SKM-1 (cell line): ENCODE data around the gene NCOA6.
"Not testable (repeated sequence)": the region's sequence is repeated elsewhere in the genome, so short reads cannot be mapped to it uniquely, and the experiment has no call there.

Experiments used
- DNase-seq: peaks from one replicate; lab custom pipeline; 2025; ENCODE audit not compliant: unreplicated experiment; lab: John Stamatoyannopoulos, UW

Gene NCOA6

DNA sequence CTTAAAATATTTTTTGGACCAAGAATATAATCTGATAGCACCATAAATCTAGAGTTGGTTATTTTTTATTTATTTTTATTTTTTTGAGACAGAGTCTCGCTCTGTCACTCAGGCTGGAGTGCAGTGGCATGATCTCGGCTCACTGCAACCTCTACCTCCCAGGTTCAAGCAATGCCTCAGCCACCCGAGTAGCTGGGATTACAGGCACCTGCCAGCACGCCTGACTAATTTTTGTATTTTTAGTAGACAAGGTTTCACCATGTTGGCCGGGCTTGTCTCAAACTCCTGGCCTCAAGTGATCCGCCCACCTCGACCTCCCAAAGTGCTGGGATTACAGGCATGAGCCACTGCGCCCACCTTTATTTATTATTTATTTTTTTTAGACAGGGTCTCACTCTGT, 45.2 kb downstream of the NCOA6 start:
- DNase-seq, result not testable (repeated sequence)

DNA sequence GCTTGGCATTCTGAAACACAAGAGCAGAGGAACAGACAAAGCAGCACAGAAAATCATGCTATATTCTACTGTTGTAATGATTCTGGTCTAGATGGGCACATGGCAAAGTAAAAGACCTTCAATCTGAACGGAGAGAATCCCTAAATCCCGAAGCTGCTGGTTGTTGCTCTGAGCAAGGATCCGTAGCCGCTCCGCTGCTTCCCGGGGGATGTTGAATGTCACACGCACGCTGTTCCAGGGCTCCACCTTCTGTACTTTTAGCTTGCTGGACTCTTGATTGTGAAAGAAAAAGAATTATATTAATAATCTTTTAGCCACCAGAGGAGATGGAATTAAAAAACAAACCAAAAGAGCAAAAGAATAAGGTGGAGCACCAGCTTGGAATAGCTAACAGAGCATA, 49.3 kb downstream of the NCOA6 start:
- DNase-seq, result no peak

DNA sequence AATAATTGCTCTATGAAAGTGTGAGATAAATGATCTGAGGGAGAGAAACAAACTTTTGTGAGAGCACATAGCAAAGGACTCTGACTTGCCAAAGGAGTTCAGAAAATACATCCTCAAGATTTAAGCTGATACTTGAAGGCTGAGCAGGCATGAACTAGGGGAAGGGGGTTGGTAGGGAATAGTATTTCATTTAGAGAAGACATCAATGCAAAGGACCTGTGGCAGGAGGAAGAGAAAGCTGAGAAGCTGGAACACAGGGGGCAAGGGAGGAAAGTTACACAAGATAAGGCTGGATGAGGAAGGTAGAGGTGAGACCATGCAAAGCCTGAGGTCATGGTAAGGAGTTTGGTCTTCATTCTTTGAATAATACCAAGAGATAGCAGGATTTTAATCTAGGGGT, 50.6 kb downstream of the NCOA6 start:
- no peak for DNase-seq

DNA sequence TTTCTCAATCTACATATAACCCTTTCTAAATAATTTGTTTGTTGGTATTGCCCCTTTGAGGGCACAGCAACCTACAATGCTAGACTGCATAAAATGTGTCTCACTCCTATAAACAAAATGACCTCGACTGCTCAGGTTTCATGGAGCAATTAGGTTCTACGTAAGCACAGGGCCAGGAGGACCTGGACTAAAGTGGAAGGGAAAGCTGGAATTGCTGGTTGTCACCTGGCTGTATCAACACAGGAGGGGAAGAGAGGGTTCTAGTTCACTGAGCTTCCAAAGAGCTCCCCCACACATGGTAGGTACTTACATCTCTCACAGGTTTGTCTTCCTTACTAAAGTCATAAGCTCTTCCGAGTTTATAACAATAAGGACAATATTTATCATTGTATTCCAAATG, 51.0 kb downstream of the NCOA6 start:
- DNase-seq, result no peak

DNA sequence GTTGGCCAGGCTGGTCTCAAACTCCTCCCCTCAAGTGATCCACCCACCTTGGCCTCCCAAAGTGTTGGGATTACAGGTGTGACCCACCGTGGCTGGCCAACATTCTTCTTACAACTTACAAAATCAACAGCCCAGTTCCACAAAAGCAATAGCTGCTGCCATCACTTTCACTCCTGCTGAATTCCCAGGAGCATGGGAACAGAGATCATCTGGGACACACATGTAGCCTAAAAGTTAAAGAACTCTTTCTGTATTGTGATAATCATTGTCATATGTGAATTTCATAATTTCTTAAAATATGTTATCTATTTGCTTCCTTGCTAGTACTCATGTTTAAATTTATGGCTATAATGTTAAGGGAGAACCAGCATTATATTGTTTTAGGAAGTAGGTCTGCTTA, 51.7 kb downstream of the NCOA6 start:
- no peak for DNase-seq

DNA sequence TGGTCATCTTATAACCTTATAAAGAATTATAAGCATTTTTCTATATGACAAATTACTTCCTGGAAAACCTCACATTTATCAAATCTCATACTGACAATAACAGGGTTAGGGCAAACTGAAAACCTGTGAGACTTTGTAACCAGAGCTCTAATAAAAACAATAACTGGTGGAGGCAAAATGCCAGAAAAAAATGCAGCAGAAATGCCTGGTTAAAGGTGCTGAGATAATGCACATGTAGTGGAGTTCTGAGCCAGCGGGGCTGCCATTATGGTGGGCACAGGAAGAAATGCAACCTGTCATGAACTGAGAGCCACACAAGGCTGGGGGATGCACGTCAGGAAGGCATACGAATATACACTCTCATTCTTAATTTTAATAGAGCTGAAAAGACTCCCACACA, 53.0 kb downstream of the NCOA6 start:
- no peak for DNase-seq

DNA sequence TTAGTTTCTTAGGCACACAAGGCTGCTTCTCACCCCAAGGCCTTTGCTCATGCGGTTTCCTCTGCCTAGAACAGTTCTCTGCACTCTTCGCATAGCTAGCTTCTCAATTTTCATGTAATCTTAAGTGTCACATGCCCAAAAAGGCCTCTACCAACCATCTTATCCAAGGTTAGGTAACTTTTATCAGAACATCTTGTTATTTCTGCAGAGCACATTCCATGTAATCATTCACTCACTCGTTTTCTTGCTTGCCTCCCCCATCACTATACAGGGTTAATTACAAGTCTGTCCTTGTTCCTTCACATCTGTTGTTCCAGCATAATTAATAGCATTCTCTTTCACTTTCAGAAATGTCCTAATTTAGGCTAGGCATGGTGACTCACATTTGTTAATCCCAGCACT, 53.8 kb downstream of the NCOA6 start:
- DNase-seq, result no peak

DNA sequence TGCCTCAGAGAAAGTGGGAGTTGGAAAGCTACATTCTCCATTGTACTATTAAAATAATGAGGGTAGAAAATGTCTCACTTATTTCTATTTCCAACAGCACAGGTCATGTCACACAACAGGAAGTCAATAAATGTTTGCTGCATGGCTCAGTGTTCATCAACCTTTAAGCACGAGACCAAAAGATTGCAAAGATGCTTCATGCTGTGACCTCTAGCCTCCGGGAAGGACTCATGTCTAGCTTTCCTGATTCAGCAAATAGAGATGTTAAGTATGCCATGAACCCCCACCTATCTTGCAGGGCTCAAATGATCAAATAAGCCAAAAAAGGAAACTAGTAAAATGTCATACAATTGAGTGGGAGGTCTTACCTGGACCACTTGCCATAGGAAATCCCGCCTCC, 57.4 kb downstream of the NCOA6 start:
- no peak for DNase-seq

DNA sequence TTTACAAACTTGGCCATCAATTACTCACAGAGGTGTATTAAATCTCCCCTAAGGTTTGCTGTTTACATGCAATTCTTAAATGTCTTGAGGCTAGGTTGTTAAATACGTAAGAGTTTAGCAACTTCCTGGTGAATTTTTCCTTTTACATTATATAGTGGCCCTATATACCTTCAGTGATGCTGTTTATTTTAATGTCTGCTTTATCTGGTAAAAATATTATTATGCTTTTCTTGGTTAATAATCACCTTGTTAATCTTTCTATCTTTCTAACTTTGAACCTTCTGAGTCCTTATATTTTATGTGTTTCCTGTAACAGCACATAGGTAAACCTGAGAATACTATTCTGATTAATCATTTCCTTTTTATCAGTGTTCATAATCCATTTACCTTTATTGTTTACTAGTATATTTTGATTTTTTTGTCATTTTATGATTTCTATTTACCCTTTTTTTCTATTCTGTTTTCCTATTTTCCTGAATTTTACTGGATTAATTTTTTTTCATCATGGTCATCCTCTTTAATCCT, 63.4 kb downstream of the NCOA6 start:
- no peak for DNase-seq

DNA sequence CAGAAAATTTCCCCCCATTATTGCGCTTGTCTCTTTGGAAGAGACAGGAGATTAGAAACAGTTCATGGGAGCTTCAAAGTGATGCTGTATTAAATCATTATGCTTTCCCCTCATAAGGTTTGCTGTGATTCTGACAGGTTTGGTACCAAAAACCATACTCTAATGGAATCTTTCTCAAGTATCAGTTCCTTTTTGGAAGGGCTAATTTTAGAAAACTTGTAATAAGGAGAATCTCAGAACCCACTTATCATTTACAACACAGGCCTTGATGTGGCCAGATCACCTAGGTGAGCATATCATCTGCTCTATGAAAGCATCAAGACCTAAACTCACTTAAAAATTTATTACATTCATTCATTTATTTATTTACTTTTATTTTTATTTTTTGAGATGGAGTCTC, 70.1 kb downstream of the NCOA6 start:
- no peak for DNase-seq

DNA sequence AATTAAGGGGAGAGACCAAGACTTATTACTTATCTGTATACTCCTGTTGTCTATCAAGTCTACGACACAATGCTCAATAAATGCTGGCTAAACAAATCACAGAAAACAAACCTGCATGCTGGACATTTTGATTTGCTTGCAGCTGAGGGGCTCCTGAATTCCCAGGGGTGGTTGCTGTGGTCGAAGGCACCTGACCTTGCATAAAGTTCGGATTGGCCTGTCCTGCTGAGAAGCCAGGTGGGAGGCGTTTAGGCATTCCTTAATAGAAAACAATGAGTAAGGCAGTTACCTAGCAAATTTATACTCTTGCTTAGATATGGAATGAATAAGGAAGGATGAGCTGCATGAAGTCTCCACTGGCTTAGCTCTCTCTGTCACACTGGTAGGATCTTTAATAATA, 70.8 kb downstream of the NCOA6 start:
- DNase-seq, result no peak

DNA sequence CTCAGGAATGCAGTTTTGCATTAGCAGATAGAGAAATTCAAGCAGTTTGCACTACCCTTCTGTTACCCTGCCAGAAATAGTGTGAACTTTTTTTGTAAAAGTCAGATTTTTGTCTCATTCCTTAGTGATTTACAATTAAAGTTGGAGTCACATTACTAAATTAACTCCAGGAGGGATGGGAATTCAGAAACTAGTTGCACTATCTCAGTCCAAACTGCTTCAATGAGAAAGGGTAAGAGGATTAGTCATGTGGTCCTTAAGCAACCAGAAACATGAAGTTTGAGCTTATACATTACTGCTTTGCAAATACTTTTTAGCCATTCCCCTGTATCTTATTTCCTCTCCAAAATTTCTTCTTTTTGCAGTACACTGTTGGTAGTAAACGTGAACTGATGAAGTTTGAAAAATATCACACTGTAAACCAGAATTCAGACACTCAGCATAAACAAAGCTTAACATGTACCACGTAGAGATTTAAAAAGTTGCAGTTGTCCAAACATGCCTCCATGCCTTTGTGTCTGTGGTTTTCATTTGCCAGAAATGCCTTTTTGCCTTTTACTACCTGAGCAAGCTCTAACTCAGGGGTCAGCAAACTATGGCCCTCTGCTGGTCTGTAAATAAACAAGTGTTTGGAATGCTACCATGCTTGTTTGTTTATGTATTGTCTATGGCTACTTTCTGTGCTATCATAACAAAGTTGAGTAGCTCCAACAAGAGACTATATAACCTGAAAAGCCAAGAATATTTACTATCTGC, 71.6 kb downstream of the NCOA6 start:
- DNase-seq, result no peak

DNA sequence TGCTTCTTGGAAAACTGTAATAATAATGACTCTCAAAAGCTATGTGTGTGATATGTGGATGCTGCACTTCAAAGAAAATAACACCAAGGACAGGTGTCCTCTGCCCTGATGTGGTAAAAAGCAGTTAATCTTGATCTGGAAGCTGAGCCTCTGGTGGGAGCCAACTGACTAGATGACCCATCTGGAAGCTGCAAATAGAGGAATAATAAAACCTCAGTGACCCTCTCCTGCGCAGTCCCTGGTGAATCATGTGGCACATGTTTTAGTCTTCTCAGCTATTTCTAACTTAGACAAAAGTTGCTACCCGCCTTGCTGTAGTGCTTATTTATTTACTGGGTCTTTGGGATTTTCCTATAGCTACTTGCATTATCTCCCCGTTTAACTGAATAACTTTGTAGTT, 74.0 kb downstream of the NCOA6 start:
- DNase-seq, result no peak

DNA sequence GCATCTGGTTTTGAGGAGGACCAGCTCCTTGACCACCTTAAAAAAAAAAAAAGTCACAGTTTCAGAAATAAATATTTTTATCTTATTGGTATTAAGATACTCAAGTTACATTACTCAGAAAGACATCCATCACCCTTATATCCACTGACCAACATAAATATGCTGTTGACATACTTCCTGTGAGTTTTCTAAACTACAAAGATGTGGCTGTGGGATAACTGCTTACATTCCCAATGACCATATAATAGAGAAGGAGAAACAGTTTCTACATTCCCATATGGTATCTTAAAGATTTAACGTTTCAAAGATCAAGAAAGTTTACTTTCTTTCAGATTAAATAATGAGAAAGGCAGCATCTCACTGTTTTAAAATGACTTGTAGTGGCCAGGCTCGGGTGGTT, 75.0 kb downstream of the NCOA6 start:
- no peak for DNase-seq

DNA sequence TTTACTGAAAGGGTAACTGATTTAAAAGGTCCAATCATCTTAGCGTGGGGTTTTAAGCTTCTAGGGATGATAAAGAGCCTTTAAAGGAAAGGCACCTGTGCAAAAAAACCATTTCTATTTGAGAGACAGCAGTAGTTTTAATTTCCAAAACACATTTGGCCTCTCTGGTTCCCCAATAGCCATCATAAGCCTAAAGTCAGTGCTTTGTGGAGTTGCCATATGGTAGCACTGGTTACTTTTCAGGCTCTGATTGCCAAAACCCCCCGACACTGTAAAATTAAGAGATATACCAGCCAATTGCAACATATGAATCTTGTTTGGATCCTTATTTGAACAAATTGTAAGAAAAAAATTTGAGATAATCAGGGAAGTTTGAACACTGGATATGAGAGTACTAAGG, 76.7 kb downstream of the NCOA6 start:
- no peak for DNase-seq

DNA sequence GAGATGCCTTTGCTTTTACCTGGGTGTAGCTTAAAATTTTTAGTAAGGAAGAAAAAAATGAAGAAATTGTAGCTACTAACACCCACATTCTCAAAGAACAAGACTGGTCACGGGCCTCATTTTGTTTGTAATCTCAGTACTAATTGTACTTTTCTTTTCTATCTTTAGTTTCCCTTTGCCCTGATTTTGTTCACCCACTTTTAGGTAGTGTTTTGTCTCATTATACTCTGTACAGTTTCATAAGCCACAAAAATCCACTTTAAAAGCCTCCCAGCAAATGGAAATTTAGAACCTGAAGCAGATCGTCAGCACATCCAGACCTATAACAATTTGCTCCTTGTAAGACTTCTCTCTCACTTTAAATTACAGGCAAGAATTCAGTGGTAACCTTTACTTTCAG, 78.0 kb downstream of the NCOA6 start:
- no peak for DNase-seq

DNA sequence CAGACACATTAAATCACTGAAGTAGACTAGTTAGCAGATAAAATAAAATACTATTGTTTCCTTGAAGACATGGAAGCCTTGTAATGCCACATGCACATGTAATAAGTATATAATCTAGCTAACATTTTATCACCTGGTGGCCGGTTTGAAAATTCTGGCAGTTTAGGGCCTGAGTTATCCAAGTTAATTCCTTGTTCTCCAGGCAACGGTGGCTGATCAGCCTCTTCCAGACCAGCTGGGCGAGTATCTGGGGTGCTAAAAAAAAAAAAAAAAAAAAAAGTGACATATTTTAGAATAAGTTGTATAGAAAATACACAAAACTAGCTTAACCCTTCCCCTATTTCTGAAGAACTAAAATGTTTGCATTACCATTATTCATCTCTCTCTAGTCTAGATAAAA, 78.8 kb downstream of the NCOA6 start:
- no peak for DNase-seq

DNA sequence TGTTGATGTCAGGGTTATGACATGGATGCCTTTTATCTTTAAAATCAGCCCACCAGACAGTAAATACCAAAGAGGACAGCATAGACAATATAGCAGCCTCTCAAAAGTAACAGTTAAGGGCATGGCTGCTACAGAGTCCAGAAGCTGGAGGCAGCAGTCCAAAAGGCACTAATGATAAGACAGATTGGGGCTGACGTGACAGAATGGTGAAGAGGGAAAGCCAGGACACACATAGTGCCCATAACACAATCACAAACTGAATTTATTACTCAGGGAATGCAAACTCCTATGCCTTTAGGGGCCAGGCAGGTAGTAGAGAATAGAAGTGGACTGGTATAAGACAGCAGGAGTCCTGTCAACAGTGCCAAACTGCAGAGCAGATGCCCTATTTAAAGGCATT, 80.6 kb downstream of the NCOA6 start:
- no peak for DNase-seq

DNA sequence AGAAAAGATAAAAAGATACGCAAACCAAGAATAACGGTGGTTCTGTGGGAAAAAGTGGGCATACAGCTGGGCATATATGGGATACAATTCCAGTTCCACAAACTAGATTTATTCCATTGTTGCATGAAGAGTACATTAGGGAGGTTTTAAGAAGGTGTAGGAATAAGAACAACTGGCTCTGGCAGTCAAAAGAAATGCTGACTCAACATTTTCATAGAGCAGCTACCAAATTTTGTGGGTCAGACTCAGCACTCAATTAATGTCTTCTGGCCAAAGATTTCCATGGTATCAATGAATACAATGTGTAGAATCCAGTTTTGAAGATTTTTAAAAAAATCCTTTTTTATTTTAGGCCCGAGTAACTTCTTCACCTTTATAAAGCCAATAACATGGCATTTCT, 81.1 kb downstream of the NCOA6 start:
- DNase-seq, result no peak

DNA sequence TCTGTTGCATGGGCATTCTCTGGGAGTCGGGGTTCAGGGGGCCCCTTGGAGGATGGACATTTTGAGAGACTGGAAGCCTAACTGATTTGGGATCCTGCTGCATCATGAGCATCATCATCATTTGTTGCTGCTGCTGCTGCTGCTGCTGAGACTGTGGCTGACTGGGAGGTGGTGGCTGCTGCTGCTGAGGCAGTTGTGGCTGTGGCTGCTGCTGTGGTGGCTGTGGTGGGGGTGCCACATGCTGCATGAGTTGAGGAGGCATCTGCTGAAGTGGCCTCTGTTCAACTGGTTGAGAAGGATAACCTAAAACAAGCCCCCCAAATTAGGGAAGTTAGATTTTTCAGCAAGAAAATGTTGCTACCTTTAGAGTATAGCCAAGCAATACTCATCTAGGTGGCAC, 82.4 kb downstream of the NCOA6 start:
- no peak for DNase-seq

DNA sequence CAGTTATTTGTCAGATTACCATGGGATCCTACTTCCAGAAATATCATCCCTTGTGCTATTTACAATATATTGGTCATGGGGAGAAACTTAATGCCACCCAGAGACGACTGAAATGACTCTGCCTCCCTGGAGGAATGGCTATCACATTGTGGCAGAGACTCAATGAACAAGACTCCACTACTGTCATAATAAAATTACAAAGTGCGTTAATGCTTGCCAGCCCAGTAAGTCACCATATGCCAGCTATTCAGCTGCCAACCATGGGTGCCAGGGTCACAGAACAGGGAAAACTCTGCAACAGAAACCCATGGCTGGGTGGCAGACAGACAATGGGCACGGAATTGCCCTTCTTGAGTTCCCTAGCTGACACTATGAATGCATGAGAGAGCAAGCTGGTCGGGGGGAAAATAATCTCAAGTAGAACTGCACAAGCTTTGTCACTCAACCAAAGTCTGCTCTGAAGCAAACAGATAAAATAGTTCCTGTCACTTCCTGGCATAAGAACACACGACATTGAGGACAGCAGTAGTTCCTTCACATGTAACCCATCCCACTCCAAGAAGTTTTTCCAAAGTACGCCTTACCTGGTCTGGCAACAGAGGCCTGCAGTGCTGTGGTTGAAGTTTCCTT, 89.2 kb downstream of the NCOA6 start:
- DNase-seq, result no peak

DNA sequence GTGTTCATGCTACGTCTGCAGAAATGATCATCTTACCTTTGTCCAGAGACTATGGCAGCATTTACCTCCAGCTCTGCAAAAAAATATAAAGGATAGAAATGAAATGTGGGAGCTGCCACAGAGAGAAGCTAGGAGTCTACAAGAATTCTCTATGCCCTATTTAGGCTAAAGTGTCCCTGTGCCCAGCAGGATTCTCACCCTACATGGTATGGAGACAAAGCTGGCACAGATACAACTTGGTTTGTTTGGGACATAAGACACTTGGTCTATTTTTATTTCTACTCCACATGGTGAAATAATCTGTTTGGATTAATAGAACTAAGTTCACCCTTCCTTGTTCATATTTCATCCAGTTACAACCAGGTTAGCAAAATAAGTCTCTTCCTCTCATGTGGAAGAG, 92.9 kb downstream of the NCOA6 start:
- DNase-seq, result no peak

DNA sequence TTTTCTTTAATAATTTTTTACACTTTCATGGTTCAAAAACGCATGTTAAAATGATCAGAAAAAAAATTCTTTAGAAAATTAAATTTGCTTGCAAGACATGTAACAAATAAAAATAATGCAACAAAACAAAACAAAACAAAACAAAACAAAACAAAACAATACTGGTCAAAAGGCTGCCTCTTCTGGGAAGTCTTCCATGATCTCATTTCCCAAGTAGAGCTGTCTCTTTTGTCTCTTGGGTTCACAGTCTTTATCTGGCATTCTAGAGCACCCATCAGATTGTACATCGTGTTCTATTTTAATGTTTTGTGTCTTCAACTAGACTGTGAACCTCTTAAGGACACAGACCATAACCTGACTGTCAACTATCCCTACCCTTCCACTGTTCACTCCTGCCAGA, 96.0 kb downstream of the NCOA6 start:
- DNase-seq, result no peak
